GM23248 (cell line): ENCODE results near the gene IRF6. TPM values are rescaled to one million over a fixed set of nuclear protein-coding genes. Genes with fewer than 3 reads are reported as not detected.

Experiments used
- DNase-seq: peaks from one replicate; pipeline ENCODE4 v3.0.0-alpha.2; 2015
- H2AFZ ChIP-seq: fragments of 200-600 bp; sonication (generic); 2 replicates; pipeline ENCODE4 v1.6.1; 2016; ENCODE audit warnings: antibody characterized with exemption
- H3F3A ChIP-seq: fragments of 200-600 bp; sonication (generic); 2 replicates; pipeline ENCODE4 v1.6.1; 2016; ENCODE audit warnings: mild to moderate bottlenecking, antibody characterized with exemption, mixed run types; ENCODE audit not compliant: insufficient read depth
- H3K27ac ChIP-seq: fragments of 200-600 bp; sonication (generic); 2 replicates; pipeline ENCODE4 v1.5.1; 2016; ENCODE audit warnings: mild to moderate bottlenecking
- H3K27me3 ChIP-seq: fragments of 200-600 bp; sonication (generic); replicated peaks from 2 replicates; pipeline ENCODE4 v1.6.1; 2016; ENCODE audit warnings: mild to moderate bottlenecking; ENCODE audit not compliant: insufficient read depth
- H3K36me3 ChIP-seq: fragments of 200-600 bp; sonication (generic); 2 replicates; pipeline ENCODE4 v1.6.1; 2016; ENCODE audit warnings: low read depth, mild to moderate bottlenecking
- H3K4me1 ChIP-seq: fragments of 200-600 bp; sonication (generic); 2 replicates; pipeline ENCODE4 v1.6.1; 2016; ENCODE audit warnings: mild to moderate bottlenecking; ENCODE audit not compliant: insufficient read depth
- H3K4me2 ChIP-seq: fragments of 200-600 bp; sonication (generic); one replicate; pipeline ENCODE4 v1.6.1; 2016; ENCODE audit warnings: mild to moderate bottlenecking; ENCODE audit not compliant: unreplicated experiment
- H3K4me3 ChIP-seq: fragments of 200-600 bp; sonication (generic); 2 replicates; pipeline ENCODE4 v1.5.1; 2016; ENCODE audit warnings: mild to moderate bottlenecking
- H3K79me2 ChIP-seq: fragments of 200-600 bp; sonication (generic); 2 replicates; pipeline ENCODE4 v1.6.1; 2016; ENCODE audit warnings: mild to moderate bottlenecking; ENCODE audit not compliant: insufficient read depth
- H3K9ac ChIP-seq: fragments of 200-600 bp; sonication (generic); 2 replicates; pipeline ENCODE4 v1.6.1; 2016; ENCODE audit warnings: mild to moderate bottlenecking
- H3K9me2 ChIP-seq: fragments of 200-600 bp; sonication (generic); 2 replicates; pipeline ENCODE4 v1.6.1; 2016; ENCODE audit warnings: mixed run types, mild to moderate bottlenecking, moderate library complexity; ENCODE audit not compliant: insufficient read depth
- H3K9me3 ChIP-seq: fragments of 200-600 bp; sonication (generic); one replicate; pipeline ENCODE4 v1.6.1; 2017; ENCODE audit warnings: low read depth
- H4K20me1 ChIP-seq: fragments of 200-600 bp; sonication (generic); 2 replicates; pipeline ENCODE4 v1.6.0; 2016; ENCODE audit not compliant: insufficient read depth
- EZH2 ChIP-seq: fragments of 200-600 bp; sonication (generic); IDR thresholded peaks from 2 replicates; pipeline ENCODE4 v1.6.1; 2018; ENCODE audit warnings: antibody characterized with exemption, mild to moderate bottlenecking; ENCODE audit not compliant: insufficient read depth, poor library complexity, severe bottlenecking
- EZH2phosphoT487 ChIP-seq: fragments of 200-600 bp; sonication (generic); IDR thresholded peaks from 2 replicates; pipeline ENCODE4 v1.6.1; 2018; ENCODE audit warnings: antibody characterized with exemption, moderate library complexity, mild to moderate bottlenecking, low read depth; ENCODE audit not compliant: insufficient read depth
- WGBS, 2 experiments: methylation state at CpG; one replicate each; pipeline ENCODE4 v1.1.6; 2015 to 2017; ENCODE audit warnings: low lambda C conversion rate in 2 of 2, low coverage in 1 of 2; ENCODE audit errors: missing lambda C conversion rate in 2 of 2; 5-methylcytosine and 5-hydroxymethylcytosine counted together
- in situ Hi-C: fragments of 300-500 bp; cut with MboI; formaldehyde crosslinking; loops from 2 replicates; pipeline ENCODE4 v1.15.0; 2020
- polyA plus RNA-seq: library from polyadenylated mRNA; unstranded; fragments of >200 nt; fragmentation: Nextera tagmentation; extraction: Ambion mirVana; gene quantifications from 2 replicates; pipeline ENCODE4 v1.2.1, GENCODE V29; 2016
- total RNA-seq: library from RNA; depleted of rRNA; stranded (reverse); fragments of >200 nt; shearing (Covaris generic); gene quantifications from 2 replicates; pipeline ENCODE4 v1.2.3, GENCODE V29; 2014

Gene IRF6
- total and polyA plus RNA-seq, 2 experiments from 2014 or later, result 0.84 to 1.3 TPM

- Histone ChIP-seq H3K9me2 (no peaks in the 10 kb centered on the region), H3F3A (peaks cover 33% of the 10 kb centered on the region), H3K27me3 (no peaks in the 10 kb centered on the region), H4K20me1 (no peaks in the 10 kb centered on the region), H3K4me2 (no peak overlapping the region), H3K79me2 (peaks cover 88% of the 10 kb centered on the region), H3K27ac (peak overlapping the region; percentile 63), H3K36me3 (peaks cover 49% of the 10 kb centered on the region), H3K9me3 (no peaks in the 10 kb centered on the region), H3K9ac (no peak overlapping the region), H2AFZ (no peak overlapping the region), H3K4me3 (no peak overlapping the region), H3K4me1 (peaks cover 38% of the 10 kb centered on the region)
- in situ Hi-C loops, result no loop called here
- TF ChIP-seq EZH2, result no peak
- no peak for TF ChIP-seq EZH2phosphoT487
- 70 to 71% methylated on average over 6 of the region's 6 CpGs for WGBS, 2 experiments
- no peak for DNase-seq
These were observed 38.9 kb upstream of the IRF6 start for GRCh38 chr1:209844695-209845407.

- Histone ChIP-seq H3K36me3 (peaks cover 67% of the 10 kb centered on the region), H3K27me3 (no peaks in the 10 kb centered on the region), H3K27ac (peak overlapping the region; percentile 91), H2AFZ (no peak overlapping the region), H3K9me2 (no peaks in the 10 kb centered on the region), H4K20me1 (no peaks in the 10 kb centered on the region), H3K4me1 (peaks cover 70% of the 10 kb centered on the region), H3F3A (peaks cover 69% of the 10 kb centered on the region), H3K4me2 (peak overlapping the region; percentile 74), H3K4me3 (peak overlapping the region; percentile 17; the same call in 1 of the 2 replicates), H3K79me2 (peaks cover 73% of the 10 kb centered on the region), H3K9me3 (no peaks in the 10 kb centered on the region), H3K9ac (peak overlapping the region; percentile 61)
- in situ Hi-C loops, result no loop called here
- WGBS, 2 experiments, result 80 to 91% methylated on average over 5 of the region's 5 CpGs
- TF ChIP-seq EZH2phosphoT487, result no peak
- no peak for TF ChIP-seq EZH2
- peak; percentile 45 for DNase-seq
These were observed 34.7 kb upstream of the IRF6 start for GRCh38 chr1:209840611-209841010.

GRCh38 chr1:209839875-209840546 is 34.1 kb upstream of the IRF6 start:
- Histone ChIP-seq H3K27ac (peak overlapping the region; percentile 91), H3K4me3 (peak overlapping the region; percentile 17; the same call in 1 of the 2 replicates), H3F3A (peaks cover 71% of the 10 kb centered on the region), H3K79me2 (peaks cover 67% of the 10 kb centered on the region), H4K20me1 (no peaks in the 10 kb centered on the region), H3K9ac (peak overlapping the region; percentile 61), H3K9me3 (no peaks in the 10 kb centered on the region), H3K36me3 (peaks cover 67% of the 10 kb centered on the region), H2AFZ (no peak overlapping the region), H3K4me1 (peaks cover 70% of the 10 kb centered on the region), H3K27me3 (no peaks in the 10 kb centered on the region), H3K9me2 (no peaks in the 10 kb centered on the region), H3K4me2 (peak overlapping the region; percentile 74)
- WGBS, 2 experiments, result 3% methylated on average over 5 of the region's 5 CpGs
- in situ Hi-C loops, result no loop called here
- peak; percentile 94 for DNase-seq
- TF ChIP-seq EZH2phosphoT487 (no peak), EZH2 (no peak)

GRCh38 chr1:209838537-209838936 is 32.6 kb upstream of the IRF6 start:
- H3K36me3 ChIP-seq, result peaks cover 72% of the 10 kb centered on the region
- peak overlapping the region; percentile 91 for H3K27ac ChIP-seq

More at GRCh38 chr1:209838537-209838936, 32.6 kb upstream of the IRF6 start:
- DNase-seq, result no peak
- H3K4me2 ChIP-seq, result no peak overlapping the region
- in situ Hi-C loops, result no loop called here
- H3K4me1 ChIP-seq, result peaks cover 77% of the 10 kb centered on the region
- no peaks in the 10 kb centered on the region for H3K9me3 ChIP-seq
- no peaks in the 10 kb centered on the region for H3K9me2 ChIP-seq
- H3K4me3 ChIP-seq, result no peak overlapping the region
- no peak overlapping the region for H3K9ac ChIP-seq
- peaks cover 62% of the 10 kb centered on the region for H3K79me2 ChIP-seq
- H3K27me3 ChIP-seq, result no peaks in the 10 kb centered on the region
- 99% methylated on average over 6 of the region's 6 CpGs for WGBS, 2 experiments
- peaks cover 81% of the 10 kb centered on the region for H3F3A ChIP-seq
- TF ChIP-seq EZH2 (no peak), EZH2phosphoT487 (no peak)
- no peak overlapping the region for H2AFZ ChIP-seq
- H4K20me1 ChIP-seq, result no peaks in the 10 kb centered on the region
